HCT116 (cell line): ENCODE results near the gene IMPG2. TPM values are rescaled to one million over a fixed set of nuclear protein-coding genes. Genes with fewer than 3 reads are reported as not detected.

ENCODE experiments used
- ATAC-seq: fragments of 200-7000 bp; cut with Tn5 transposase; 2 replicates; pipeline ENCODE4 v1.9.1; 2020; ENCODE audit warnings: mild to moderate bottlenecking, moderate library complexity
- BruUV-seq: library from RNA; stranded (reverse); fragments of 400-500 nt; replicated peaks from 2 replicates; lab custom pipeline; 2021; lab: Mats Ljungman, UMichigan
- CTCF ChIA-PET: fragments of 300-600 bp; sonication (Branson Sonifier 250); formaldehyde crosslinking; loops from one replicate; lab custom pipeline; 2021; ENCODE audit warnings: antibody characterized with exemption; lab: Charles Lee
- POLR2A ChIA-PET: fragments of 300-600, 350-600 bp; sonication (Branson Sonifier 250); formaldehyde crosslinking; loops from one replicate; lab custom pipeline; 2021; ENCODE audit warnings: antibody characterized with exemption; lab: Charles Lee
- RAD21 ChIA-PET, 2 experiments: fragments of 300-600 bp; sonication (Branson Sonifier 250); formaldehyde crosslinking; loops; one replicate each; lab custom pipeline; 2023; ENCODE audit warnings: low total read pairs in 2 of 2; ENCODE audit not compliant: uncharacterized antibody in 2 of 2, unreplicated experiment in 2 of 2, low non-redundant PET in 1 of 2; lab: Charles Lee
- DNase-seq: peaks from one replicate; pipeline ENCODE4 v3.0.0-alpha.2; 2010; ENCODE audit warnings: low read depth, low spot score
- H2AFZ ChIP-seq: fragments of 200-600 bp; shearing (Covaris generic), sonication (generic); 2 replicates; pipeline ENCODE4 v1.6.1; 2017; ENCODE audit warnings: low read depth, mixed run types, mixed read lengths, antibody characterized with exemption, low read length; ENCODE audit not compliant: poor library complexity, severe bottlenecking
- H3K27ac ChIP-seq: 2 replicates; pipeline ENCODE4 v1.5.1; 2012; ENCODE audit warnings: low read depth, low read length
- H3K27me3 ChIP-seq: fragments of 200-600 bp; sonication (generic); 2 replicates; pipeline ENCODE4 v1.6.1; 2016; ENCODE audit warnings: mixed run types, low read length, mixed read lengths; ENCODE audit not compliant: insufficient read depth
- H3K36me3 ChIP-seq, 2 experiments: fragments of 200-500 bp in 1 of 2; fragments of 200-600 bp in 1 of 2; sonication (Bioruptor generic) in 1 of 2; sonication (generic) in 1 of 2; 2 replicates each; pipeline versions ENCODE4 v1.5.1 to v1.6.1; 2014 to 2016; ENCODE audit warnings: low read length in 2 of 2, inconsistent platforms in 1 of 2, mixed read lengths in 1 of 2, mixed run types in 1 of 2; ENCODE audit not compliant: insufficient read depth in 2 of 2, control insufficient read depth in 1 of 2
- H3K4me1 ChIP-seq, 2 experiments: fragments of 200-600 bp in 1 of 2; sonication (generic) in 1 of 2; 2 replicates each; pipeline versions ENCODE4 v1.5.1 to v1.6.1; 2012 to 2017; ENCODE audit warnings: low read length in 2 of 2, inconsistent platforms in 1 of 2, mild to moderate bottlenecking in 1 of 2, mixed read lengths in 1 of 2, mixed run types in 1 of 2, moderate library complexity in 1 of 2; ENCODE audit not compliant: insufficient read depth in 2 of 2, control insufficient read depth in 1 of 2
- H3K4me2 ChIP-seq: fragments of 200-600 bp; sonication (generic); 2 replicates; pipeline ENCODE4 v1.6.1; 2017; ENCODE audit warnings: mixed run types, low read length, mixed read lengths
- H3K4me3 ChIP-seq, 2 experiments: fragments of 200-600 bp in 1 of 2; sonication (generic) in 1 of 2; replicated peaks in 1 of 2; 2 replicates each; pipeline ENCODE4 v1.5.1; 2011 to 2016; ENCODE audit warnings: low read length in 2 of 2, control low read depth in 1 of 2, low read depth in 1 of 2, mild to moderate bottlenecking in 1 of 2, mixed read lengths in 1 of 2, mixed run types in 1 of 2
- H3K79me2 ChIP-seq: fragments of 200-600 bp; sonication (generic); 2 replicates; pipeline ENCODE4 v1.6.1; 2017; ENCODE audit warnings: mild to moderate bottlenecking, mixed run types, low read length, moderate library complexity, mixed read lengths; ENCODE audit not compliant: insufficient read depth
- H3K9ac ChIP-seq: fragments of 200-600 bp; sonication (generic); 2 replicates; pipeline ENCODE4 v1.6.1; 2016; ENCODE audit warnings: low read length, mixed read lengths
- H3K9me2 ChIP-seq: fragments of 200-600 bp; sonication (generic), shearing (Covaris generic); 2 replicates; pipeline ENCODE4 v1.6.1; 2017; ENCODE audit warnings: mixed run types, mild to moderate bottlenecking, moderate library complexity; ENCODE audit not compliant: insufficient read depth
- H3K9me3 ChIP-seq, 2 experiments: fragments of 200-500 bp in 1 of 2; fragments of 200-600 bp in 1 of 2; sonication (Bioruptor generic) in 1 of 2; sonication (generic) in 1 of 2; 2 replicates each; pipeline ENCODE4 v1.6.1; 2014 to 2017; ENCODE audit warnings: low read length in 2 of 2, mixed read lengths in 2 of 2, inconsistent platforms in 1 of 2, low read depth in 1 of 2, mild to moderate bottlenecking in 1 of 2, mixed run types in 1 of 2, moderate library complexity in 1 of 2; ENCODE audit not compliant: control insufficient read depth in 1 of 2, insufficient read depth in 1 of 2
- H4K20me1 ChIP-seq: fragments of 200-600 bp; sonication (generic), shearing (Covaris generic); 2 replicates; pipeline ENCODE4 v1.6.1; 2017; ENCODE audit warnings: mixed run types, mild to moderate bottlenecking, moderate library complexity; ENCODE audit not compliant: insufficient read depth
- CEBPB ChIP-seq: IDR thresholded peaks from 2 replicates; pipeline ENCODE4 v1.6.1; 2012; ENCODE audit warnings: low read depth
- EGR1 ChIP-seq: IDR thresholded peaks from 2 replicates; pipeline ENCODE4 v1.6.1; 2012; ENCODE audit warnings: low read depth
- EZH2 ChIP-seq: fragments of 200-600 bp; sonication (generic); IDR thresholded peaks from 2 replicates; pipeline ENCODE4 v1.6.1; 2017; ENCODE audit warnings: antibody characterized with exemption, mixed run types
- EZH2phosphoT487 ChIP-seq: fragments of 200-600 bp; IDR thresholded peaks from 2 replicates; pipeline ENCODE4 v1.6.1; 2018; ENCODE audit warnings: antibody characterized with exemption, borderline replicate concordance
- SIN3A ChIP-seq: IDR thresholded peaks from 2 replicates; pipeline ENCODE4 v1.6.1; 2012; ENCODE audit warnings: low read depth
- SRF ChIP-seq: IDR thresholded peaks from 2 replicates; pipeline ENCODE4 v1.6.1; 2012; ENCODE audit warnings: low read depth
- YY1 ChIP-seq: IDR thresholded peaks from 2 replicates; pipeline ENCODE4 v1.6.1; 2011; ENCODE audit warnings: low read length, low read depth, moderate library complexity, mild to moderate bottlenecking; ENCODE audit not compliant: insufficient replicate concordance; ENCODE audit errors: extremely low read depth
- intact Hi-C: fragments of 100-400 bp; cut with micrococcal nuclease; formaldehyde crosslinking; loops from 2 replicates; pipeline ENCODE4 v1.10.0; 2022
- total RNA-seq: library from RNA; stranded (reverse); gene quantifications from one replicate; pipeline ENCODE4 v1.2.1, GENCODE V29; 2021; ENCODE audit not compliant: unreplicated experiment
- TF ChIP-seq, protein P1 (sequence below): IDR thresholded peaks from 2 replicates; pipeline ENCODE4 v1.6.1; 2012
- TF ChIP-seq, protein P2 (sequence below), 3 experiments: fragments of 200-600 bp in 1 of 3; sonication (generic) in 1 of 3; IDR thresholded peaks in 2 of 3; conservative IDR thresholded peaks in 1 of 3; 2 replicates each; pipeline ENCODE4 v1.5.1; 2012 to 2017; ENCODE audit warnings: low read depth in 2 of 3, low read length in 2 of 3, antibody characterized with exemption in 1 of 3, borderline replicate concordance in 1 of 3, control low read depth in 1 of 3, mild to moderate bottlenecking in 1 of 3, mixed read lengths in 1 of 3, mixed run types in 1 of 3, moderate library complexity in 1 of 3; ENCODE audit not compliant: insufficient read depth in 1 of 3

Gene IMPG2
- total RNA-seq, 1 experiment from 2014 or later, result 0.20 TPM

DNA sequence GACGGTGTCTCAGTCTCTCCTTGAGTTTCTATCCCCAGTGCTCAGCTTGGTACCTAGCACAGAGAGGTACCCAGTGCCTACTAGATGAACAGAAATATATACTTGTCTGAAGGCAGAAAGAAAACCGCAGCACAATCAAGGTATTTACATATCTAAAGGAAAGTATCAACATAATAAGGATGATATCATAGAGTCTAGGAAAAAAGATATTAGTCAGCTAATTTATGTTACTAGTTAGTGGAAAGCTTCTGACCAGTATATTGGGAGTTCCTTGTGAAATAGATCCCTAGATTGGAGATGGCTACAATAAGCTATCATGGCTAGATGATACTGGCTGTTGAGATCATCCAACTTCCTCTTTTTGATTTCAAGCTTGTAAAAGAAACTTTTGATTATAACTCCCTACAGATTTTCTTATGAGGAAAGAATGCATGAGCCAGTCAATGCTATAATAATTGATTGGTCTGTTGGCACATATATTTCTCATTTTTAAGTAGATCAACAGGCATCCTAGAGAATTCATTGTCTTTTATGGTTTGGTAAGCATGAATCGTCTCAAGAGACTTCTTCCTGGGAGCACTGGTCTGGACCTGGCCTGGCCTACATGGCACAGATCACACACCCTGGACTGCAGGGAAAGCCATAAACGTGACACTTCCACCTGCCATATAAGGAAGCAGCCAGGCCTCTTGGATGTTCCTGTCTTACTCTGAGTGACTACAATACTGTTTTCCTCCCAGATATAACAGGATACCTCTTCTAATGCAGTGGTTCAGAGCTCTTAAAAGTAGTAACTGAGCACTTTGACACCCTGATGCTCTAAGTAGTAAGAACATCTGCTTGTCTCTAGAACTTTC lies 60.7 kb downstream of the IMPG2 start:
- Histone ChIP-seq H3K27ac (no peak overlapping the region), H2AFZ (no peak overlapping the region), H3K4me2 (no peak overlapping the region), H3K79me2 (no peaks in the 10 kb centered on the region), H3K4me1 (no peaks in the 10 kb centered on the region)
- intact Hi-C loops, result no loop called here
- DNase-seq, result no peak
- ChIA-PET POLR2A (no interaction called here), CTCF (no interaction called here)
- no peak for ATAC-seq
- peak; percentile 29; the same call in 1 of the 2 replicates for TF ChIP-seq SRF
- TF ChIP-seq CEBPB, result no peak
- no peak for TF ChIP-seq YY1
- TF ChIP-seq, all 23 proteins: peak for 1
- Histone ChIP-seq H3K9me3 (no peaks in the 10 kb centered on the region), H3K27me3 (no peaks in the 10 kb centered on the region), H3K9ac (no peak overlapping the region), H3K36me3 (no peaks in the 10 kb centered on the region), H3K9me2 (no peaks in the 10 kb centered on the region), H3K4me3 (no peak overlapping the region), H4K20me1 (no peaks in the 10 kb centered on the region)
- BruUV-seq, result no TSS peak
- RAD21 ChIA-PET, result no interaction called here

DNA sequence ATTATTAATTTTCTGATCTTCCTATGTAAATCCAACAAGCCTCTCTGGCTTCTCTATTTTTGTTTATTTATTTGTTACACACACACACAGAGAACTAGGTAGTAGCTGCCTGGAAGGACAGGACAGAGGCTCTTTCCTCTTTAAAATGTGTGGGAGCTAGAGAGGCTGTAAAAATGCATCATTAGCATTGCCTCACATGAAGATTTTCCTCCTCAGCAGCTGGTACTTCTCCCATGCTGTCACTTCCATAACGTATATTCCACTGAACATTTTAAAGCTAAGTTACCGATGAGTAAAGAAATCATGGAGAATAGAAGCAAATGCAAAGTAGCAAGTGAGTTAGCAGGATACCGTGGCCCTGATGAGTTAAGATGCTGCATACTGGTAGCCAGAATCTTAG lies 63.9 kb downstream of the IMPG2 start:
- ATAC-seq, result no peak
- intact Hi-C loops, result no loop called here
- H3K27me3 ChIP-seq, result no peaks in the 10 kb centered on the region
- no peak overlapping the region for H3K4me2 ChIP-seq
- H2AFZ ChIP-seq, result no peak overlapping the region
- BruUV-seq, result no TSS peak
- H3K79me2 ChIP-seq, result no peaks in the 10 kb centered on the region
- no peaks in the 10 kb centered on the region for H3K9me3 ChIP-seq
- ChIA-PET RAD21 (no interaction called here), POLR2A (no interaction called here), CTCF (no interaction called here)
- no peaks in the 10 kb centered on the region for H4K20me1 ChIP-seq
- H3K9me2 ChIP-seq, result no peaks in the 10 kb centered on the region
- no peak overlapping the region for H3K9ac ChIP-seq
- H3K4me3 ChIP-seq, result no peak overlapping the region
- no peaks in the 10 kb centered on the region for H3K36me3 ChIP-seq
- DNase-seq, result no peak
- no peaks in the 10 kb centered on the region for H3K4me1 ChIP-seq
- TF ChIP-seq EZH2phosphoT487 (no peak), EZH2 (no peak), EGR1 (no peak), SIN3A (no peak)
- TF ChIP-seq, protein P1, sequence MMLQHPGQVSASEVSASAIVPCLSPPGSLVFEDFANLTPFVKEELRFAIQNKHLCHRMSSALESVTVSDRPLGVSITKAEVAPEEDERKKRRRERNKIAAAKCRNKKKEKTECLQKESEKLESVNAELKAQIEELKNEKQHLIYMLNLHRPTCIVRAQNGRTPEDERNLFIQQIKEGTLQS, result no peak
- TF ChIP-seq, protein P2, sequence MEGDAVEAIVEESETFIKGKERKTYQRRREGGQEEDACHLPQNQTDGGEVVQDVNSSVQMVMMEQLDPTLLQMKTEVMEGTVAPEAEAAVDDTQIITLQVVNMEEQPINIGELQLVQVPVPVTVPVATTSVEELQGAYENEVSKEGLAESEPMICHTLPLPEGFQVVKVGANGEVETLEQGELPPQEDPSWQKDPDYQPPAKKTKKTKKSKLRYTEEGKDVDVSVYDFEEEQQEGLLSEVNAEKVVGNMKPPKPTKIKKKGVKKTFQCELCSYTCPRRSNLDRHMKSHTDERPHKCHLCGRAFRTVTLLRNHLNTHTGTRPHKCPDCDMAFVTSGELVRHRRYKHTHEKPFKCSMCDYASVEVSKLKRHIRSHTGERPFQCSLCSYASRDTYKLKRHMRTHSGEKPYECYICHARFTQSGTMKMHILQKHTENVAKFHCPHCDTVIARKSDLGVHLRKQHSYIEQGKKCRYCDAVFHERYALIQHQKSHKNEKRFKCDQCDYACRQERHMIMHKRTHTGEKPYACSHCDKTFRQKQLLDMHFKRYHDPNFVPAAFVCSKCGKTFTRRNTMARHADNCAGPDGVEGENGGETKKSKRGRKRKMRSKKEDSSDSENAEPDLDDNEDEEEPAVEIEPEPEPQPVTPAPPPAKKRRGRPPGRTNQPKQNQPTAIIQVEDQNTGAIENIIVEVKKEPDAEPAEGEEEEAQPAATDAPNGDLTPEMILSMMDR (IDR thresholded peaks at IDR 0.05 in 2 of 3, conservative IDR thresholded peaks at IDR 0.05 in 1 of 3; ENCODE audit: borderline replicate concordance in 1 of 3, insufficient read depth in 1 of 3, low read depth in 2 of 3, low read length in 2 of 3), result no peak
- H3K27ac ChIP-seq, result no peak overlapping the region
